ENCODE results near the gene PRKCD.

The PRKCD gene

DNA sequence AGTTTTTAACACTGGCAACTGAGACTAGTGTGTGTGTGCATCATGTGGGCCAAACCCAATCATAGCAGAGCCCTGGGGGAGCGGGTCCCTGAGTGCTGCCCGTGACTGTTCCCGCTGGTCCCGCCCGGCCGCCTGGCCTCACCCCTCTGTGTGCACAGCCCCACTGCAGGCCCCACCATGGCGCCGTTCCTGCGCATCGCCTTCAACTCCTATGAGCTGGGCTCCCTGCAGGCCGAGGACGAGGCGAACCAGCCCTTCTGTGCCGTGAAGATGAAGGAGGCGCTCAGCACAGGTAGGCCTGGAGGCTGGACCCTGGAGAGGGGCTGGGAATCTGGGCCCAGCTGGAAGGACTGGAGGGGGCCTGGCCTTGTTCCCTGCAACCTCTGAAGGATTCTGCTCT lies 17.2 kb downstream of the PRKCD start:
- no peaks in the 10 kb centered on the region for H3K79me2 ChIP-seq (ENCODE audit: insufficient read depth, low read length)

DNA sequence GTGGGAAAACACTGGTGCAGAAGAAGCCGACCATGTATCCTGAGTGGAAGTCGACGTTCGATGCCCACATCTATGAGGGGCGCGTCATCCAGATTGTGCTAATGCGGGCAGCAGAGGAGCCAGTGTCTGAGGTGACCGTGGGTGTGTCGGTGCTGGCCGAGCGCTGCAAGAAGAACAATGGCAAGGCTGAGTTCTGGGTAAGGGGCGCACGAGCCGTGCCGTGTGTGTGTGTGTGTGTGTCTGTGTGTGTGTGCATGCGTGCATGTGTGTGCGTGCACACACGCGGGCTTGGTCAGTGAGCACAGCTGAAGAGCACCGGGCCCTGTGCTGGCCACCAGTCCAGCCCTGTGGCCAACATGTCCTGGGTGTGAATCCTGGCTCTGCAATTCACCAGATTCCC lies 18.6 kb downstream of the PRKCD start:
- Histone ChIP-seq H3K4me1 (ENCODE audit: insufficient read depth, low read length, poor library complexity, severe bottlenecking) (no peaks in the 10 kb centered on the region), H3K4me2 (ENCODE audit: low read depth, low read length, poor library complexity, severe bottlenecking) (no peak overlapping the region), H3K79me2 (ENCODE audit: insufficient read depth, low read length) (no peaks in the 10 kb centered on the region), H3K9ac (ENCODE audit: low read depth, low read length, poor library complexity, severe bottlenecking) (no peak overlapping the region), H3K9me3 (ENCODE audit: insufficient read depth, low read depth, low read length) (no peaks in the 10 kb centered on the region), H3K36me3 (ENCODE audit: insufficient read depth, low read length) (peaks cover 11% of the 10 kb centered on the region; the same call in 1 of the 2 replicates), H3K9me2 (replicated peaks; ENCODE audit: low read depth, low read length) (no peaks in the 10 kb centered on the region), H3K4me3 (ENCODE audit: low read length, poor library complexity, severe bottlenecking) (no peak overlapping the region), H2AFZ (ENCODE audit: low read length) (no peak overlapping the region), H3F3A (ENCODE audit: low read depth) (no peaks in the 10 kb centered on the region), H4K20me1 (ENCODE audit: insufficient read depth, low read length, poor library complexity, severe bottlenecking) (no peaks in the 10 kb centered on the region), H3K27me3 (ENCODE audit: insufficient read depth, low read length, poor library complexity, severe bottlenecking) (no peaks in the 10 kb centered on the region)
- TF ChIP-seq EZH2phosphoT487 (IDR thresholded peaks at IDR 0.05; ENCODE audit: borderline replicate concordance) = no peak
- TF ChIP-seq, protein P1, sequence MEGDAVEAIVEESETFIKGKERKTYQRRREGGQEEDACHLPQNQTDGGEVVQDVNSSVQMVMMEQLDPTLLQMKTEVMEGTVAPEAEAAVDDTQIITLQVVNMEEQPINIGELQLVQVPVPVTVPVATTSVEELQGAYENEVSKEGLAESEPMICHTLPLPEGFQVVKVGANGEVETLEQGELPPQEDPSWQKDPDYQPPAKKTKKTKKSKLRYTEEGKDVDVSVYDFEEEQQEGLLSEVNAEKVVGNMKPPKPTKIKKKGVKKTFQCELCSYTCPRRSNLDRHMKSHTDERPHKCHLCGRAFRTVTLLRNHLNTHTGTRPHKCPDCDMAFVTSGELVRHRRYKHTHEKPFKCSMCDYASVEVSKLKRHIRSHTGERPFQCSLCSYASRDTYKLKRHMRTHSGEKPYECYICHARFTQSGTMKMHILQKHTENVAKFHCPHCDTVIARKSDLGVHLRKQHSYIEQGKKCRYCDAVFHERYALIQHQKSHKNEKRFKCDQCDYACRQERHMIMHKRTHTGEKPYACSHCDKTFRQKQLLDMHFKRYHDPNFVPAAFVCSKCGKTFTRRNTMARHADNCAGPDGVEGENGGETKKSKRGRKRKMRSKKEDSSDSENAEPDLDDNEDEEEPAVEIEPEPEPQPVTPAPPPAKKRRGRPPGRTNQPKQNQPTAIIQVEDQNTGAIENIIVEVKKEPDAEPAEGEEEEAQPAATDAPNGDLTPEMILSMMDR (conservative IDR thresholded peaks at IDR 0.05; ENCODE audit: low read length) = no peak

More for the DNA sequence above, 17.2 kb downstream of the PRKCD start:
- no peaks in the 10 kb centered on the region for H3K4me1 ChIP-seq (ENCODE audit: insufficient read depth, low read length, poor library complexity, severe bottlenecking)
- no peak overlapping the region for H3K9ac ChIP-seq (ENCODE audit: low read depth, low read length, poor library complexity, severe bottlenecking)
- no peaks in the 10 kb centered on the region for H4K20me1 ChIP-seq (ENCODE audit: insufficient read depth, low read length, poor library complexity, severe bottlenecking)
- H3K27me3 ChIP-seq (ENCODE audit: insufficient read depth, low read length, poor library complexity, severe bottlenecking) = no peaks in the 10 kb centered on the region
- H3K4me2 ChIP-seq (ENCODE audit: low read depth, low read length, poor library complexity, severe bottlenecking) = no peak overlapping the region
- H3K36me3 ChIP-seq (ENCODE audit: insufficient read depth, low read length) = peaks cover 7% of the 10 kb centered on the region; the same call in 1 of the 2 replicates
- TF ChIP-seq, protein P1 (conservative IDR thresholded peaks at IDR 0.05; ENCODE audit: low read length) = no peak
- no peak for TF ChIP-seq EZH2phosphoT487 (IDR thresholded peaks at IDR 0.05; ENCODE audit: borderline replicate concordance)
- H3K9me3 ChIP-seq (ENCODE audit: insufficient read depth, low read depth, low read length) = no peaks in the 10 kb centered on the region
- no peaks in the 10 kb centered on the region for H3F3A ChIP-seq (ENCODE audit: low read depth)
- no peak overlapping the region for H3K4me3 ChIP-seq (ENCODE audit: low read length, poor library complexity, severe bottlenecking)
- no peaks in the 10 kb centered on the region for H3K9me2 ChIP-seq (replicated peaks; ENCODE audit: low read depth, low read length)
- no peak overlapping the region for H2AFZ ChIP-seq (ENCODE audit: low read length)

DNA sequence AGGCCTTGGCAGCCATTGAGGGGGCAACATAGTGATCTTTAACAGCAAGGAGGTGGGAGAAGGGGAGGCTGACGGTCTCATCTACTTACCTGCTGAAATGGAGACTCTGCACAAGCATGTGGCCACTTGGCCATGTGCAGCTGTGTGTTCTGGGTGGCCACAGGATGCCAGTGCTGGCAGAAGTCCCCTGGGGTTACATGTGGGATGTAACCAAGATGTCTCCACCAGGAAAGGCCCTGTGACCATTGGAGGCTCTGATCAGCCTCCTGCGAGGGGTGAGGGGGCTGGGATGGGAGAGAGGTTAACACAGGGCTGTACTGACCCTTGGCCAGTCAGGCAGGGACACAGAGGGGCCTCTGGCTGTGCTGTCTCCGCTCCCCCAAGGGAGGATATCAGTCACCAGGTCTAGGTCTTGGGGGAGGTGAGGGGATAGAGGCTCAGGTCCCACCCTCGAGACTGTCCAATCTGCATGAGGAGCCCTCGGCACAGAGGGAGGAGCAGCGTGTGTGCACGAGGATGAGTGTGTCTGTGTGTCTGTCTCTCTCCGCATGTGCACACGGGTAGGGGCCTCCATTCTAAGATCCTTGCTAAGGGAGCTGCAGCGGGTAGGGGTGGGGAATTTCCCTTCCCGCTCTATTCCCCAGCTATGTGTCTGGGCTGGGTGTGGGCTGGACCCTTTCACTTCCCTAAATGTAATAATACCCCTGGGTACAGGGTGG lies 19.5 kb downstream of the PRKCD start:
- Histone ChIP-seq H3K79me2 (ENCODE audit: insufficient read depth, low read length) (no peaks in the 10 kb centered on the region), H3K36me3 (ENCODE audit: insufficient read depth, low read length) (peaks cover 11% of the 10 kb centered on the region; the same call in 1 of the 2 replicates), H3K9me3 (ENCODE audit: insufficient read depth, low read depth, low read length) (no peaks in the 10 kb centered on the region), H3K4me3 (ENCODE audit: low read length, poor library complexity, severe bottlenecking) (no peak overlapping the region), H3K9me2 (replicated peaks; ENCODE audit: low read depth, low read length) (no peaks in the 10 kb centered on the region), H3K27me3 (ENCODE audit: insufficient read depth, low read length, poor library complexity, severe bottlenecking) (no peaks in the 10 kb centered on the region), H3F3A (ENCODE audit: low read depth) (no peaks in the 10 kb centered on the region), H4K20me1 (ENCODE audit: insufficient read depth, low read length, poor library complexity, severe bottlenecking) (no peaks in the 10 kb centered on the region), H3K4me1 (ENCODE audit: insufficient read depth, low read length, poor library complexity, severe bottlenecking) (no peaks in the 10 kb centered on the region), H2AFZ (ENCODE audit: low read length) (no peak overlapping the region), H3K4me2 (ENCODE audit: low read depth, low read length, poor library complexity, severe bottlenecking) (no peak overlapping the region), H3K9ac (ENCODE audit: low read depth, low read length, poor library complexity, severe bottlenecking) (no peak overlapping the region)
- TF ChIP-seq, protein P1 (conservative IDR thresholded peaks at IDR 0.05; ENCODE audit: low read length) = no peak
- no peak for TF ChIP-seq EZH2phosphoT487 (IDR thresholded peaks at IDR 0.05; ENCODE audit: borderline replicate concordance)

Data from Loucy (cell line).